ENCODE data around the gene ZBTB16.

- TF ChIP-seq CTCF (IDR thresholded peaks at IDR 0.05) (no peak), POLR2A (IDR thresholded peaks at IDR 0.05) (no peak)
These were observed 224.5 kb downstream of the ZBTB16 start for GRCh38 chr11:114284021-114284420.

Measured in heart left ventricle (tissue), 13 donors.